Chondrocyte (in vitro differentiated cells): ENCODE measurements around the gene SRCAP. TPM values are rescaled to one million over a fixed set of nuclear protein-coding genes. Genes with fewer than 3 reads are reported as not detected.

ENCODE experiments used
- DNase-seq: peaks from one replicate; pipeline ENCODE4 v3.0.0; 2021; ENCODE audit warnings: mixed read lengths, low spot score
- H3K27ac Mint-ChIP-seq: one replicate; pipeline ENCODE4 v1.8.0; 2021; ENCODE audit warnings: mild to moderate bottlenecking, moderate library complexity, mixed read lengths; ENCODE audit not compliant: unreplicated experiment
- H3K27me3 Mint-ChIP-seq: 2 replicates; pipeline ENCODE4 v1.8.0; 2021; ENCODE audit warnings: low read depth, mixed read lengths
- H3K36me3 Mint-ChIP-seq: 2 replicates; pipeline ENCODE4 v1.8.0; 2021; ENCODE audit warnings: low read depth, mixed read lengths
- H3K4me1 Mint-ChIP-seq: 2 replicates; pipeline ENCODE4 v1.8.0; 2021; ENCODE audit warnings: low read depth, mild to moderate bottlenecking, mixed read lengths
- H3K4me3 Mint-ChIP-seq: one replicate; pipeline ENCODE4 v1.8.0; 2021; ENCODE audit warnings: mild to moderate bottlenecking, moderate library complexity, mixed read lengths; ENCODE audit not compliant: unreplicated experiment
- H3K9me3 Mint-ChIP-seq: 2 replicates; pipeline ENCODE4 v1.8.0; 2021; ENCODE audit warnings: low read depth, mixed read lengths
- CTCF ChIP-seq: fragments of 200-600 bp; sonication (generic); IDR thresholded peaks from 2 replicates; pipeline ENCODE4 v1.5.0; 2021; ENCODE audit warnings: antibody characterized with exemption, mild to moderate bottlenecking, moderate library complexity
- total RNA-seq: library from RNA; stranded (reverse); gene quantifications from 3 replicates; pipeline ENCODE4 v1.2.1, GENCODE V29; 2021

The SRCAP gene
- total RNA-seq, 1 donor from 2014 or later, result 49.2 TPM

GRCh38 chr16:30660424-30661261 is 38.3 kb upstream of the SRCAP start:
- Mint-ChIP-seq H3K4me3 (peak overlapping the region; percentile 76), H3K4me1 (peaks cover 41% of the 10 kb centered on the region), H3K36me3 (peaks cover 23% of the 10 kb centered on the region), H3K27ac (peak overlapping the region; percentile 66), H3K27me3 (no peaks in the 10 kb centered on the region), H3K9me3 (no peaks in the 10 kb centered on the region)
- no peak for TF ChIP-seq CTCF
- DNase-seq, result no peak

DNA sequence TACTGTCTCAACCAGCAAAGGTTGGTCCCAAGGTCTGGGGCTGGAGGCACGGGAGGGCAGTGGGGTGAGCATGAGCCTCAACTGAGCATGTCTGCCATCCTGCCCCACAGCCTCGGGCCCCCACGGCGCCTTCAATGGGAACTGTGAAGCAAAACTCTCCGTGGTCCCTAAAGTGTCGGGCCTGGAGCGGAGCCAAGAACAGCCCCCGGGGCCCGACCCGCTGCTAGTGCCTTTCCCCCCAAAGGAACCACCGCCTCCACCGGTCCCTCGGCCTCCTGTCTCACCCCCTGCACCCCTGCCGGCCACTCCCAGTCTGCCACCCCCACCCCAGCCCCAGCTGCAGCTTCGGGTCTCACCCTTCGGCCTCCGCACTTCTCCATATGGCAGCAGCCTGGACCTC is 36.5 kb upstream of the SRCAP start:
- DNase-seq, result no peak

DNA sequence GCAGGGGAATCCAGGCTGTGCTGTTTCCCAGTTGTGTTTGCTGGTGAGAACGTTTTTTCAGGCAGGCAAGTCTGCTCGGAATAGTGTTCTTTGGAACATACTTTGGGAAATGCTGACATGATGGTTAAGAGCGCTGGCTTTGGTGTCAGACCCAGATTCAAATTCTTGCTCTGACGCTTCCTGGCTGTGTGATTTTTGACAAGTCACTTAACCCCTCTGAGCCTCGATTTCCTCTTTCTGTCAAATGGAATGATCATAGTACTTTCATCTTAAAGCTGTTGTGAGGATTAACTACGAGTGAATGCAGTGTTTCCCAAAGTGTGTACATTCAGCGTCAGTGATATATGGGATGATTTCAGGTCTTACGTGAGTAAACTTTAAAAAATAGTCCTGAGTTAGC is 35.9 kb upstream of the SRCAP start:
- Mint-ChIP-seq H3K9me3 (no peaks in the 10 kb centered on the region), H3K4me1 (peaks cover 28% of the 10 kb centered on the region), H3K36me3 (peaks cover 30% of the 10 kb centered on the region), H3K27me3 (no peaks in the 10 kb centered on the region), H3K27ac (no peak overlapping the region), H3K4me3 (no peak overlapping the region)
- no peak for TF ChIP-seq CTCF
- DNase-seq, result no peak

More for the DNA sequence above, 36.5 kb upstream of the SRCAP start:
- Mint-ChIP-seq H3K36me3 (peaks cover 25% of the 10 kb centered on the region), H3K4me1 (peaks cover 30% of the 10 kb centered on the region), H3K9me3 (no peaks in the 10 kb centered on the region), H3K27ac (no peak overlapping the region), H3K4me3 (no peak overlapping the region), H3K27me3 (no peaks in the 10 kb centered on the region)
- no peak for TF ChIP-seq CTCF

DNA sequence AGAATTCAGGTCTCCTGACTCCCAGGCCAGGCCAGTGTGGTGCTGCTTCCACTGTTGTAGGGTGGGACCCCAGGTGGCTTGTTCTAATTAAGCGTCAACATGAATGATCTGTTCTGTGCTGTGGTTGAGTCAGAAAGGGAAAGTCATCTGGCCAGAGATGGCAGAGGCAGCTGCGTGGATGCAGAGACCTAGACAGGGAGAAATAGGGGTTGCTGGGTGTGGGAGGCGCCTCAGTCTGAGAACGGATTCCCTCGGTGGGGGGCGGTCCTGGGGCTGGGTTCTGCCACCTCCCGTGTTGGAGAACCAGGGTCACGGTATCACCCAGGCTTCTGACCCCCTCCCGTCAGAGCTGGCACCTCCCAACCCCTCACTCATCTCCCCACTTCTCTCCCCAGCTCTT is 35.2 kb upstream of the SRCAP start:
- TF ChIP-seq CTCF, result no peak
- Mint-ChIP-seq H3K27me3 (no peaks in the 10 kb centered on the region), H3K4me1 (peaks cover 28% of the 10 kb centered on the region), H3K4me3 (no peak overlapping the region), H3K36me3 (peaks cover 33% of the 10 kb centered on the region), H3K9me3 (no peaks in the 10 kb centered on the region), H3K27ac (no peak overlapping the region)
- no peak for DNase-seq

- no peak for TF ChIP-seq CTCF
- peaks cover 28% of the 10 kb centered on the region for H3K4me1 Mint-ChIP-seq
- H3K27me3 Mint-ChIP-seq, result no peaks in the 10 kb centered on the region
- H3K4me3 Mint-ChIP-seq, result no peak overlapping the region
- no peak overlapping the region for H3K27ac Mint-ChIP-seq
- no peaks in the 10 kb centered on the region for H3K9me3 Mint-ChIP-seq
- peaks cover 35% of the 10 kb centered on the region for H3K36me3 Mint-ChIP-seq
- no peak for DNase-seq
Measured at GRCh38 chr16:30664616-30665109, 34.3 kb upstream of the SRCAP start.
